ENCODE results near the gene ELMO3. TPM values are rescaled to one million over a fixed set of nuclear protein-coding genes. Genes with fewer than 3 reads are reported as not detected.

Gene ELMO3
- total RNA-seq, 6 experiments from 2014 or later: 0.79 to 1.3 (median 1.1) TPM

DNA sequence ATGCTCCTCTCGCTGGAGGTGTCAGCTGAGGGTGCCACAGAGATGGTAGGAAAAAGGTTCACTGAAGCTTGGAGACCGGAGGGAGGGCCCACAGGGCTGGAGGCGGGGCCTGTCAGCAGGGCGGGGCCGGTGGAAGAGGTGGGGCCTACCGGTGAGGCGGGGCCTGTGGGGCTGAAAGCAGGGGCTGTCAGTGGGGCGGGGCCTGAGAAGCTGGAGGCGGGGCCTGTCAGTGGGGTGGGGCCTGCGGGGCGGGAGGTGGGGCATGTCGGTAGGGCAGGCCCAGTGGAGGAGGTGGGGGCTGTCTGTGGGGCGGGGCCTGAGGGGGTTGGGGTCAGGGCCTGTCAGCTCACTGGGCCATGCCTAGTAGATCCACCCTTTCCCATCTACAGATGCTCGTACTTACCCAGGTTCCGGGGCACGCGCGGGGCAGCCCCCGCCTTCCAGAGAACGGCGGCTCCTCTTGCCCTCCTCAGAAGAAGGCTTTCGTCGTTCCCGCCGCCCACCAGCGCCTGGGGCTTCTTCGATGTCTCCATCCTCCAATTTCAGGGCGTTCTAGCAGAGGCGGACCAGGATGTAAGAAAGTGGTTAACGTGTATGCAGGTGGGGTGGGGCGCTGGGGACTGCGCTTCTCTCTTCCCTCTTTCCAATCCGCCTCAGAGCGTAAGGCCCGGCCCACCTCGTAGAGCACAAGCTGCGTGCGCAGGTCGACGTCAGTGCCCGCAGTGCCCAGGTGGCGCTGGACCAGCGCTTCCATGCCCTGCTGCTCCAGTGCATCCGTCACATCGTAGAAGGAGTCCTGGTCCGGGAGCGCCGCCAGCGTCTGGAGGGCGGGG, 37.8 kb downstream of the ELMO3 start:
- peaks cover 24% of the 10 kb centered on the region for H3K4me1 Mint-ChIP-seq (ENCODE audit: low read depth)
- DNase-seq: peak; percentile 42
- H3K9me3 Mint-ChIP-seq: no peaks in the 10 kb centered on the region
- H3K4me3 Mint-ChIP-seq: no peak overlapping the region
- H3K36me3 Mint-ChIP-seq (ENCODE audit: low read depth): peaks cover 38% of the 10 kb centered on the region
- peaks cover 5% of the 10 kb centered on the region for H3K27me3 Mint-ChIP-seq (ENCODE audit: insufficient read depth)
- TF ChIP-seq, protein P1, sequence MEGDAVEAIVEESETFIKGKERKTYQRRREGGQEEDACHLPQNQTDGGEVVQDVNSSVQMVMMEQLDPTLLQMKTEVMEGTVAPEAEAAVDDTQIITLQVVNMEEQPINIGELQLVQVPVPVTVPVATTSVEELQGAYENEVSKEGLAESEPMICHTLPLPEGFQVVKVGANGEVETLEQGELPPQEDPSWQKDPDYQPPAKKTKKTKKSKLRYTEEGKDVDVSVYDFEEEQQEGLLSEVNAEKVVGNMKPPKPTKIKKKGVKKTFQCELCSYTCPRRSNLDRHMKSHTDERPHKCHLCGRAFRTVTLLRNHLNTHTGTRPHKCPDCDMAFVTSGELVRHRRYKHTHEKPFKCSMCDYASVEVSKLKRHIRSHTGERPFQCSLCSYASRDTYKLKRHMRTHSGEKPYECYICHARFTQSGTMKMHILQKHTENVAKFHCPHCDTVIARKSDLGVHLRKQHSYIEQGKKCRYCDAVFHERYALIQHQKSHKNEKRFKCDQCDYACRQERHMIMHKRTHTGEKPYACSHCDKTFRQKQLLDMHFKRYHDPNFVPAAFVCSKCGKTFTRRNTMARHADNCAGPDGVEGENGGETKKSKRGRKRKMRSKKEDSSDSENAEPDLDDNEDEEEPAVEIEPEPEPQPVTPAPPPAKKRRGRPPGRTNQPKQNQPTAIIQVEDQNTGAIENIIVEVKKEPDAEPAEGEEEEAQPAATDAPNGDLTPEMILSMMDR (IDR thresholded peaks at IDR 0.05): no peak
- peak overlapping the region; percentile 61; the same call in 1 of the 2 replicates for H3K27ac Mint-ChIP-seq

DNA sequence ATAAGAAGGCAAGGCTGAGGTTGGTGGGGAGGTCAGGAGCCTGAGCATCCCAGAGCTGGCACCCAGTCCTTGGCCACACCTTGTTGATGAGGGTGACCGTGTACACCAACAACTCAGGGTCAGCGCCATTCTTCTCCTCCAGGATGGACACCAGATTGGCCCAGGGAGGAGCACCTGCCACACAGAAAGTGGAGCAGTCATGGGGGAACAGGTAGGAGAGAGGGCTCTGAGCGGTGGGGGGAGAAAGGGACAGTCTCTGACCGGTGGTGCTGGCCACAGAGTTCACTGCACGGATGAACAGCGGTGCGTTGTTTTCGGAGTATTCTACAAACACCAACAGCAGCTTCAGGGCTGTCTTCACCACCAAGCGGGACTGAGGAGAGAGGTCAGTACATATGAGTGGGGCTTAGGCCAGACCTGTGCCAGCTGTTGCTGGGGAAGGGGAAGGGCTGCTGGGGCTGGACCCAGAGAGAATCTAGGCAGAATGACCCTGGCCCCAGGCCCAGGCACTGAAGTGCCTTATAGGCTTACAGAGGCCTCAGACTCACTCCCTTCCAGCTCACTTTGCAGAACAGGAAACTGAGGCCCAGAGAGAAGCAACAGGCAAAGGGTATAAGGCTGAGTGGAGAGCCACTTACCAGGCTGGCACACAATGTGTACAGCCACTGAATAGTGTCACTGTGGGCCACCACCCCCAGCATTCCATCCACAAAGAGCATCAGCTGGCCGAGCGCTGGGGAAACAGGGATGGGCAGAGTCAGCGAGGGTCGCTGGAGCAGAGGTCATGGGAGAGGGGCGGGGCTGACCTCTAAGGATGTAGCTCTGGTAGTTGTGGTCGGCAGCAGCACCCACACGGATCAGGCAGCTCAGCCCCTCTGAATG, 38.7 kb downstream of the ELMO3 start:
- Mint-ChIP-seq H3K4me1 (ENCODE audit: low read depth) (peaks cover 30% of the 10 kb centered on the region), H3K27ac (peak overlapping the region; percentile 9; the same call in 1 of the 2 replicates), H3K27me3 (ENCODE audit: insufficient read depth) (peaks cover 5% of the 10 kb centered on the region), H3K36me3 (ENCODE audit: low read depth) (peaks cover 38% of the 10 kb centered on the region), H3K4me3 (no peak overlapping the region), H3K9me3 (no peaks in the 10 kb centered on the region)
- TF ChIP-seq, protein P1 (IDR thresholded peaks at IDR 0.05): no peak
- DNase-seq: no peak

DNA sequence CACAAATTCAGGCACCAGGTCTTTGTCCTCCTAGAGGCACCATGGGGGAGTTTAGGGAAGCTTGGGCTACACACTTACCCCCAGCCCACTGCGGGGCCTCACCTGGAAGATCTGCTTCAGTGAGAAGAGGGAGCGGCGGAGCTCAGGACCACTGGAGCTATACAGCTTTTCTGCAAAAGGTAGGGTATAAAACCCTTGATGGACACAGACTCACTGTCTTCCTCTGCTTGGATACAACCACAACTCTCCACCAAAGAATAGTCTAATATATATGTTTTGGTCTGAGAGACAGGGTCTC, 39.3 kb downstream of the ELMO3 start:
- Mint-ChIP-seq H3K27ac (peak overlapping the region; percentile 9; the same call in 1 of the 2 replicates), H3K4me3 (no peak overlapping the region), H3K27me3 (ENCODE audit: insufficient read depth) (peaks cover 5% of the 10 kb centered on the region), H3K9me3 (no peaks in the 10 kb centered on the region), H3K4me1 (ENCODE audit: low read depth) (peaks cover 34% of the 10 kb centered on the region), H3K36me3 (ENCODE audit: low read depth) (peaks cover 37% of the 10 kb centered on the region)
- no peak for DNase-seq
- TF ChIP-seq, protein P1 (IDR thresholded peaks at IDR 0.05): no peak

DNA sequence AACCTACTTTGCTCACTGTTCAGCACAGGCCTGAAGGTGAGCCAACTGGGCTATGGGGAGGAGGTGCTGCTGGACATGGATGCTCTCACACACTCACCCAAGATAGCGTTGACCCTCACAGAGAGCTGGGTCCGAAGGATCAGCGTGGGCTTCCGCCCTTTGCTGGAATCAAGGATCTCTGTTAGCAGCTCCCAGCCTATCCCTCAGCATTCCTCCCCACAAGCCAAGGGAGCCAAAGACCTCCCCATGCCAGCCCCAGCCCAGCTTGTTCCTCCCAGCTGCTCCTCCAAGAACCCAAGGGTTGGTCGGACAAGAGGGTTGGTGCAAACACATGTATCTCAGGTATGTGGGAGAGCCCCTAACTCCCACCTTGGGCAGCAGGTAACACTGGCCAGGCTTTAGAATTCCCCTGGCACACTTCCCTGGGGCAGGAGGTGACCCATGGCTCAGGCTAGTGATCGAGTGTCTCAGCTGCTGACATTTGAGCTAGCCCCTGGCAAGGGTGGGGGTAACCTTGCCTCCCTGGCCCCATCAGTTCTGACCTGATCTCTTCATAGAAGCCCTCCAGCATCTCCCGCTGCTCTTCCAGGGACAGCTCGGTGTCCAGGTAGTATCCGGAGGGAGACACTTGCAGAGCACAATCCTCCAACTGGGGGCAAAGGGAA, 40.0 kb downstream of the ELMO3 start:
- H3K4me3 Mint-ChIP-seq: no peak overlapping the region
- peaks cover 41% of the 10 kb centered on the region for H3K4me1 Mint-ChIP-seq (ENCODE audit: low read depth)
- H3K27me3 Mint-ChIP-seq (ENCODE audit: insufficient read depth): peaks cover 5% of the 10 kb centered on the region

DNA sequence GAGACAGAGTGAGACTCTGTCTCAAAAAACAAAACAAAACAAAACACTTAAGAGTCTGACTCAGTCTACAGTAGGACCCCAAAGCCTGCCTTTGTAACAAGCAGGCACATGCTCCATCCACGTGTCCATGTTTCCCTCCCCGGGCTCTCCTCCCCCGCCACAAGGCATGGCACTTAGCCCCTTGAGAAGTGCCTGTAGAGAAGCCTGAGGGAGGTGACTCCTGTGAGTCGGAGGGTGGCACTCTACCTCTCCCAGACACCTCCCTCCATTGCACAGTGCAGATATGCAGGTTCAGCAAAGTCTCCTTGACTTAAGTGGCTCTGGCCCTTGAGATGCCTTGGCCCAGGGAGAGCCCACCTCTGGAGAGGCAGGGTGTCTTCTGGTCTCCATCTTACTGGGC, 41.6 kb downstream of the ELMO3 start:
- H3K36me3 Mint-ChIP-seq (ENCODE audit: low read depth): peaks cover 27% of the 10 kb centered on the region
- DNase-seq: peak; percentile 37
- H3K4me3 Mint-ChIP-seq: peak overlapping the region; percentile 56
- peaks cover 56% of the 10 kb centered on the region for H3K4me1 Mint-ChIP-seq (ENCODE audit: low read depth)
- TF ChIP-seq, protein P1 (IDR thresholded peaks at IDR 0.05): no peak
- peaks cover 6% of the 10 kb centered on the region for H3K27me3 Mint-ChIP-seq (ENCODE audit: insufficient read depth)
- H3K9me3 Mint-ChIP-seq: no peaks in the 10 kb centered on the region
- H3K27ac Mint-ChIP-seq: peak overlapping the region; percentile 99

More for the DNA sequence above, 40.0 kb downstream of the ELMO3 start:
- DNase-seq: no peak
- H3K36me3 Mint-ChIP-seq (ENCODE audit: low read depth): peaks cover 33% of the 10 kb centered on the region
- peak overlapping the region; percentile 45; the same call in 1 of the 2 replicates for H3K27ac Mint-ChIP-seq
- no peaks in the 10 kb centered on the region for H3K9me3 Mint-ChIP-seq
- TF ChIP-seq, protein P1 (IDR thresholded peaks at IDR 0.05): no peak
